Peyer's patch (tissue), 4 donors: ENCODE measurements around the gene EXOSC5.

Source experiments
- POLR2A ChIP-seq, 2 donors: fragments of 450-650 bp; IDR thresholded peaks; one replicate each; pipeline ENCODE4 v1.5.1; 2017; ENCODE audit warnings: antibody characterized with exemption in 2 of 2, mild to moderate bottlenecking in 2 of 2, moderate library complexity in 2 of 2
- TF ChIP-seq, protein P1 (sequence below), 6 experiments: fragments of 450-650 bp in 4 of 6; fragments of 200-600 bp in 2 of 6; sonication (generic) in 1 of 6; IDR thresholded peaks; one replicate each; pipeline ENCODE4 v1.5.1; 2017 to 2019; ENCODE audit warnings: antibody characterized with exemption in 6 of 6, mild to moderate bottlenecking in 3 of 6, moderate library complexity in 1 of 6

DNA sequence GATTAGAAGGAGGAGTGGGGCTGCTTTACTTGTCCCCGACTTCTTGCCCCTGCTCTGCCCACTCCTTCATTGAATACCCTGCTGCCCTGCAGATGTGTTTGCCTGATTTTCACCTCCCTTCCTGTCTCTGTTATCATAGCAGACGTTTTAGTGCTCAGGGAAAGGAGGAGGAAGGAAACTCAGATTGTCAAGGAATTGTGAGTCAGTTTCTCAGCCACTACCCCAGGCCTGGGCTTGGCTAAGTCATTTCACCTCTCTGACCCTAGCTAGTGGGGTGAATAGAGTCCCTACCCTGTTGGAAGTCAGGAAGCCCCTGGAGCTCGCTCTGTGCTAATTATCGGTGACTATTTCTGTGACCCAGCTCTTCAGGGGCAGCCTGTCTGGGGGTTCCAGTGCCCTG lies 4.3 kb upstream of the EXOSC5 start:
- TF ChIP-seq, protein P1, sequence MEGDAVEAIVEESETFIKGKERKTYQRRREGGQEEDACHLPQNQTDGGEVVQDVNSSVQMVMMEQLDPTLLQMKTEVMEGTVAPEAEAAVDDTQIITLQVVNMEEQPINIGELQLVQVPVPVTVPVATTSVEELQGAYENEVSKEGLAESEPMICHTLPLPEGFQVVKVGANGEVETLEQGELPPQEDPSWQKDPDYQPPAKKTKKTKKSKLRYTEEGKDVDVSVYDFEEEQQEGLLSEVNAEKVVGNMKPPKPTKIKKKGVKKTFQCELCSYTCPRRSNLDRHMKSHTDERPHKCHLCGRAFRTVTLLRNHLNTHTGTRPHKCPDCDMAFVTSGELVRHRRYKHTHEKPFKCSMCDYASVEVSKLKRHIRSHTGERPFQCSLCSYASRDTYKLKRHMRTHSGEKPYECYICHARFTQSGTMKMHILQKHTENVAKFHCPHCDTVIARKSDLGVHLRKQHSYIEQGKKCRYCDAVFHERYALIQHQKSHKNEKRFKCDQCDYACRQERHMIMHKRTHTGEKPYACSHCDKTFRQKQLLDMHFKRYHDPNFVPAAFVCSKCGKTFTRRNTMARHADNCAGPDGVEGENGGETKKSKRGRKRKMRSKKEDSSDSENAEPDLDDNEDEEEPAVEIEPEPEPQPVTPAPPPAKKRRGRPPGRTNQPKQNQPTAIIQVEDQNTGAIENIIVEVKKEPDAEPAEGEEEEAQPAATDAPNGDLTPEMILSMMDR (IDR thresholded peaks at IDR 0.05) = no peak
- TF ChIP-seq POLR2A (IDR thresholded peaks at IDR 0.05) = no peak
